Measurements from ENCODE around the gene LRFN4. TPM values are rescaled to one million over a fixed set of nuclear protein-coding genes. Genes with fewer than 3 reads are reported as not detected.

Gene LRFN4
- total and polyA plus RNA-seq, 7 donors, result 7.4 to 16.6 (median 10.7) TPM

DNA sequence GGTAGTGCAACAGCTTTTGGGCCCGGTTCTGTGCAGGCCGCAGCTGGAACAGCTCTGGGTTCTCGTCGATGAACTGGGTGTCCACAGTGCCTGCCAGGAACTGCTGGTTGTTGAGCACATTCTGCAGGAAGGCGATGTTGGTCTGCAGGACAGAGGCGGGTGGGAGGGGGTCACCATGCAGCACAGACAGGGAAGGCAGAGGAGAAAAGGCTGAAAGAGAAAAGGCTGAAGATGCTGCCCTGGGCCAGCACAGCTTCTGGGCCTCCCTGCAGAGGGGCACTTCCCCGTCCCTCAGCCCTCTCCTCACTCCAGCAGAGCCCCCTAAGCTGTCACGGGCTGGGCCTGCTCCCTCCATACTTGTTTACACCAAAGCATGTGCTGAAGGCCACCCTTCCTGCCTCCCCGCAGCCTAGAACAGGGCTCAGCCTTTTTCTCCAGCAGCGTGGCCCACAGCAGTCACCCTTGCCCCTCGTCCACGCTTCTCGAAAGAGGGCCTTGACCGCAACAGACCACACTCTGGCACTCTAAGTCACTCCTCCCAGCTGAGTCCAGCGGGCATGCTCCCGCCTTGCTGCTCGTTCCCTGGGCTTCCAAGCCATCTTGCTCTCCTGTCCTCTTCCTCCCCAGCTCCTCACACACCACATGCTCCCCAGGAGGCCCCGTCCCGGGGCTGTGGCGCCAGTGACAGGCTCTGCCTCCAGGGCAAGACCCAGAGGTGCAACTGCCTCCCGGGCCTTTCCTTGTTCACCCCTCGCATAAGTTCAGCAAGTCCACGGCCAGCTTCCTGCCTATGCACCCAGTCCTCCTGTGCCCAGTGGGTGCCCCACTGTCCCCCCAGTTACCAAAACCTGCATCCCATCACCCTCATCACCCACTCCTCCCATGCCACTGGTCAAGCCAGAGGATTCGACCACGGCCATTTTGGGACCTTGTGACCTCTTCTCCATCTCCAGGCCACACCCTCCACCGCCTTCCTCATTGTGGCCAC lies 3.3 kb upstream of the LRFN4 start:
- intact Hi-C loops (cut with DNase I), result no loop called here
- Histone ChIP-seq H3K27ac (no peak overlapping the region), H3K36me3 (ENCODE audit: insufficient read depth in 1 of 2, low read depth in 1 of 2) (peaks cover 0 to 22% of the 10 kb centered on the region in 2 donors), H3K27me3 (ENCODE audit: insufficient read depth in 3 of 3, low read length in 2 of 3) (no peaks in the 10 kb centered on the region), H3K4me3 (no peak overlapping the region), H3K4me1 (peaks cover 3% of the 10 kb centered on the region), H3K9me3 (no peaks in the 10 kb centered on the region)
- no peak for ATAC-seq
- 91 to 95% (median 92%) methylated on average over 25 to 26 of the region's 26 CpGs for WGBS, 3 donors
- no peak for TF ChIP-seq CTCF (IDR thresholded peaks at IDR 0.05)
- peak in 1 of 2 donors; percentile 50 for DNase-seq

DNA sequence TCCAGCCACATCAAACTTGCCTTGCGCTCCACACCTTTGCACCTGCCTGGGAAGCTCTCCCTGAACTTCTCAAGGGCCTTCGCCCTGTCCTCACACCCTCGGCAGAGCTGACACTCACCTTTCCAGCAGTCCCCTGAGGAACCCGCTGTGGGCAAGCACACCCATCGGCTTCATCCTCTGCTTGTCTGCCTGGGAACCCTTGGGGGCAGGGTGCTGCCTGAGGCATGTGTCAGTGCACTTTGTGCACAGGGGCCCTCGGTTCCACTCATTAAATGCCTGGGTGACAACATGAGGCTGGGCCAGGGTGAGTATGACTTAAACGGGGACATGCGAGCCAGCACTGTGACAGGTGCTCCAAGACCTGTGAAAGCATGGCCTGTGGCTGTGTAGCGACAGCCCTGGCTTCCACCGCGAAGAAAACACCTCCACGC lies 2.6 kb upstream of the LRFN4 start:
- DNase-seq (no peak), ATAC-seq (no peak)
- WGBS, 3 donors, result 85 to 91% (median 90%) methylated on average over 12 of the region's 12 CpGs
- Histone ChIP-seq H3K9me3 (no peaks in the 10 kb centered on the region), H3K36me3 (ENCODE audit: insufficient read depth in 1 of 2, low read depth in 1 of 2) (peaks cover 0 to 21% of the 10 kb centered on the region in 2 donors), H3K4me1 (peaks cover 3% of the 10 kb centered on the region), H3K4me3 (no peak overlapping the region), H3K27me3 (ENCODE audit: insufficient read depth in 3 of 3, low read length in 2 of 3) (no peaks in the 10 kb centered on the region), H3K27ac (no peak overlapping the region)
- no peak for TF ChIP-seq CTCF (IDR thresholded peaks at IDR 0.05)
- intact Hi-C loops (cut with DNase I), result no loop called here

DNA sequence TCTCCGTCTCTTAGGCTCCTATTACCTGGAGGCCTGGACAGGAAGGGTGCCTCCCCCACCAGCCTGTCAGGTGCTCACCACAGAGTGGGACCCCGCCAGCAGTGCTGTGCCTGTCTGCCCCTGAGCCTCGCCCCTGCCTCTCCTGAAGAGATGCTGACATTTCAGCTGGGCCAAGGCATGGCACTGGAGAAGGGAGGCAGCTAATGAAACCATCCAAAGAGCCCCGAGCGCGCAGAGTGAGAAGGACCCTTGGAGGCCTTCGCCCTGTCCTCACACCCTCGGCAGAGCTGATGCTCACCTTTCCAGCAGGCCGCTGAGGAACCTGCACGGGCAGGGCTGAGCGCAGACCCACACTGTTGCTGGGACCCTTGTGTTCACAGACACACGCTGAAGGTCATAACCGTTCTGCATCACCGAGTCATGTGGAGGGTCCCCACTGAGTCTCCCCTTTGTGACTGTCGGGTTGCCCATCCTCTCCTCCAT lies 2.1 kb upstream of the LRFN4 start:
- H3K36me3 ChIP-seq (ENCODE audit: insufficient read depth in 1 of 2, low read depth in 1 of 2), result peaks cover 0 to 15% of the 10 kb centered on the region in 2 donors
- H3K4me1 ChIP-seq, result peaks cover 3% of the 10 kb centered on the region
- no peak overlapping the region for H3K27ac ChIP-seq
- H3K4me3 ChIP-seq, result no peak overlapping the region
- no peaks in the 10 kb centered on the region for H3K27me3 ChIP-seq (ENCODE audit: insufficient read depth in 3 of 3, low read length in 2 of 3)
- intact Hi-C loops (cut with DNase I), result no loop called here
- peak in 1 of 2 donors; percentile 48 for DNase-seq
- no peak for TF ChIP-seq CTCF (IDR thresholded peaks at IDR 0.05)
- no peaks in the 10 kb centered on the region for H3K9me3 ChIP-seq
- no peak for ATAC-seq
- 96 to 100% (median 96%) methylated on average over 15 of the region's 15 CpGs for WGBS, 3 donors

DNA sequence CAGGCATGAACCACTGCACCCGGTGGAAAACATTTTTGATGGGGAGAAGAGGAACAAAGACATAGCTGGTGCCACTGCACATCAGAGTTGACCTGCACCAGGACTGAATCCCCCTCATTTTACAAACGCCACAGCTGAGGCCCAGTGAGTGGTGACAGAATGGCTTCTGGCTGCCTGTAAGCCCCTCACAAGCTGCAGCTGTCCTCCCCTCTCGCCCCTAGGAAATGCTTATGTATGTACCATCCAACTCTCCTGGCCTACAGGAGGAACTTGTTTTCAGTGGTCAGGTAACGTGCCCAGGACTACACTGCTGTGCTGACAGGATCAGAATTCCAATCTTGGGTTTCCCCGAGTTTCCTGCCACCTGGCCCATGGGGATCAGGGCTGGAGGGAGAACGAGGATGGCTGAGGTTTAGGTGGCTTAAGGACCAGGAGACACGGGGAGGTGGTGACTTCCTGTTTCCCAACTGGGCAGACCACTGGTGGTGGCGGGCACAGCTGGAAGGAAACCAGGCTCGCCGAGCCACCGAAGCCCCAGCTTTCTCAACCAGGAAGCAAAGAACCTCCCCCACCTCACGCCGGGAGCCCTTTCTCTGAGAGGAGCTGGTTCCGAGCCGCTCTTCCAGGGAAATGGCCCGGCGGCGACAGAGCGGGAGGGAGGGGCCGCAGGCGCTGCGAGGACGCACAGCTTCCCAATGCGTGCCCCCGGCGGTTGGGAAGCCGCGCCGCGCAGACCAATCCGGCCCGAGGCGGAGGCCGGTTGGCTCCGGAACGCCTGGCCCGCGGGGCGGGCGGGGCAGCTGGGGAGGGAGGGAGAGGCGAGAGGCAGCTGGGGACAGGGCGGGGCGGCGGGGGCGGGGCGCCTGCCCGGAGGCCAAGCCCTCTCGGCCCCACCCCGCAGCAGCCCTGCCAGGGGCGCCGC lies 1.0 kb upstream of the LRFN4 start:
- WGBS, 3 donors, result 3 to 5% (median 3%) methylated on average over 34 to 49 of the region's 51 CpGs
- intact Hi-C loops (cut with DNase I), result no loop called here
- peak; percentile 97 to 98 for DNase-seq

More for the DNA sequence above, 1.0 kb upstream of the LRFN4 start:
- H3K36me3 ChIP-seq (ENCODE audit: insufficient read depth in 1 of 2, low read depth in 1 of 2), result peaks cover 0 to 17% of the 10 kb centered on the region in 2 donors
- H3K9me3 ChIP-seq, result no peaks in the 10 kb centered on the region
- peak overlapping the region; percentile 90 for H3K27ac ChIP-seq
- peak overlapping the region; percentile 76 for H3K4me3 ChIP-seq
- ATAC-seq, result peak; percentile 92 to 96 (median 94)
- TF ChIP-seq CTCF (IDR thresholded peaks at IDR 0.05), result no peak
- peaks cover 3% of the 10 kb centered on the region for H3K4me1 ChIP-seq
- no peaks in the 10 kb centered on the region for H3K27me3 ChIP-seq (ENCODE audit: insufficient read depth in 3 of 3, low read length in 2 of 3)
